T-helper 1 cell treated with Interleukin-12 subunit alpha and Interleukin-12 subunit beta and Interleukin-4 antibody, amounts not matched to agents 30 μg/mL and 1 μg/mL, for 36 hours (primary cell): ENCODE data around the gene RBL2.

Experiments used
- H3K27ac Mint-ChIP-seq: one replicate; pipeline ENCODE4 v1.8.0; 2021; ENCODE audit warnings: mild to moderate bottlenecking, mixed read lengths
- H3K27me3 Mint-ChIP-seq: one replicate; pipeline ENCODE4 v1.8.0; 2021; ENCODE audit warnings: low read depth, mixed read lengths
- H3K36me3 Mint-ChIP-seq: one replicate; pipeline ENCODE4 v1.8.0; 2021; ENCODE audit warnings: low read depth, mixed read lengths
- H3K4me1 Mint-ChIP-seq: one replicate; pipeline ENCODE4 v1.8.0; 2021; ENCODE audit warnings: low read depth, mixed read lengths
- H3K4me3 Mint-ChIP-seq: one replicate; pipeline ENCODE4 v1.8.0; 2021; ENCODE audit warnings: mild to moderate bottlenecking, moderate library complexity, mixed read lengths
- H3K9me3 Mint-ChIP-seq: one replicate; pipeline ENCODE4 v1.8.0; 2021; ENCODE audit warnings: mixed read lengths

Gene RBL2

GRCh38 chr16:53433509-53433908 lies 762 bp upstream of the RBL2 start:
- Mint-ChIP-seq H3K27me3 (peaks cover 7% of the 10 kb centered on the region), H3K36me3 (peaks cover 21% of the 10 kb centered on the region), H3K4me3 (peak overlapping the region; percentile 74), H3K27ac (peak overlapping the region; percentile 78), H3K9me3 (peaks cover 7% of the 10 kb centered on the region), H3K4me1 (peaks cover 32% of the 10 kb centered on the region)

- Mint-ChIP-seq H3K27ac (peak overlapping the region; percentile 78), H3K4me3 (peak overlapping the region; percentile 74), H3K4me1 (peaks cover 32% of the 10 kb centered on the region), H3K36me3 (peaks cover 21% of the 10 kb centered on the region), H3K9me3 (peaks cover 7% of the 10 kb centered on the region), H3K27me3 (peaks cover 7% of the 10 kb centered on the region)
These were observed 318 bp upstream of the RBL2 start for GRCh38 chr16:53433930-53434376.

GRCh38 chr16:53435066-53435688 lies 906 bp downstream of the RBL2 start:
- peaks cover 34% of the 10 kb centered on the region for H3K4me1 Mint-ChIP-seq
- no peaks in the 10 kb centered on the region for H3K27me3 Mint-ChIP-seq
- H3K27ac Mint-ChIP-seq = peak overlapping the region; percentile 96
- no peaks in the 10 kb centered on the region for H3K9me3 Mint-ChIP-seq
- H3K4me3 Mint-ChIP-seq = peak overlapping the region; percentile 93
- peaks cover 22% of the 10 kb centered on the region for H3K36me3 Mint-ChIP-seq

- Mint-ChIP-seq H3K27me3 (no peaks in the 10 kb centered on the region), H3K36me3 (peaks cover 50% of the 10 kb centered on the region), H3K9me3 (no peaks in the 10 kb centered on the region), H3K27ac (no peak overlapping the region), H3K4me1 (peaks cover 32% of the 10 kb centered on the region), H3K4me3 (no peak overlapping the region)
These were observed 5.9 kb downstream of the RBL2 start for GRCh38 chr16:53440125-53440524.

- H3K27ac Mint-ChIP-seq = peak overlapping the region; percentile 60
- H3K9me3 Mint-ChIP-seq = no peaks in the 10 kb centered on the region
- no peaks in the 10 kb centered on the region for H3K27me3 Mint-ChIP-seq
- H3K36me3 Mint-ChIP-seq = peaks cover 60% of the 10 kb centered on the region
- no peak overlapping the region for H3K4me3 Mint-ChIP-seq
- peaks cover 28% of the 10 kb centered on the region for H3K4me1 Mint-ChIP-seq
These were observed 11.3 kb downstream of the RBL2 start for GRCh38 chr16:53445534-53445933.

GRCh38 chr16:53446090-53446489 lies 11.8 kb downstream of the RBL2 start:
- Mint-ChIP-seq H3K9me3 (no peaks in the 10 kb centered on the region), H3K27ac (peak overlapping the region; percentile 60), H3K4me3 (no peak overlapping the region), H3K36me3 (peaks cover 57% of the 10 kb centered on the region), H3K4me1 (peaks cover 29% of the 10 kb centered on the region), H3K27me3 (no peaks in the 10 kb centered on the region)

GRCh38 chr16:53449816-53450517 lies 15.7 kb downstream of the RBL2 start:
- Mint-ChIP-seq H3K9me3 (no peaks in the 10 kb centered on the region), H3K4me1 (peaks cover 47% of the 10 kb centered on the region), H3K4me3 (peak overlapping the region; percentile 50), H3K27ac (peak overlapping the region; percentile 67), H3K36me3 (peaks cover 57% of the 10 kb centered on the region), H3K27me3 (no peaks in the 10 kb centered on the region)

GRCh38 chr16:53453928-53454327 lies 19.7 kb downstream of the RBL2 start:
- Mint-ChIP-seq H3K27ac (peak overlapping the region; percentile 44), H3K4me1 (peaks cover 68% of the 10 kb centered on the region), H3K9me3 (peaks cover 4% of the 10 kb centered on the region), H3K4me3 (peak overlapping the region; percentile 12), H3K36me3 (peaks cover 62% of the 10 kb centered on the region), H3K27me3 (no peaks in the 10 kb centered on the region)

- H3K4me3 Mint-ChIP-seq = peak overlapping the region; percentile 83
- peaks cover 4% of the 10 kb centered on the region for H3K9me3 Mint-ChIP-seq
- H3K27ac Mint-ChIP-seq = peak overlapping the region; percentile 91
- no peaks in the 10 kb centered on the region for H3K27me3 Mint-ChIP-seq
- peaks cover 70% of the 10 kb centered on the region for H3K36me3 Mint-ChIP-seq
- peaks cover 73% of the 10 kb centered on the region for H3K4me1 Mint-ChIP-seq
These were observed 22.4 kb downstream of the RBL2 start for GRCh38 chr16:53456625-53457024.

GRCh38 chr16:53457670-53458069 lies 23.4 kb downstream of the RBL2 start:
- H3K9me3 Mint-ChIP-seq = peaks cover 4% of the 10 kb centered on the region
- peaks cover 73% of the 10 kb centered on the region for H3K36me3 Mint-ChIP-seq
- peak overlapping the region; percentile 83 for H3K4me3 Mint-ChIP-seq
- peaks cover 73% of the 10 kb centered on the region for H3K4me1 Mint-ChIP-seq
- H3K27ac Mint-ChIP-seq = peak overlapping the region; percentile 91
- H3K27me3 Mint-ChIP-seq = no peaks in the 10 kb centered on the region

GRCh38 chr16:53458635-53459034 lies 24.4 kb downstream of the RBL2 start:
- peaks cover 74% of the 10 kb centered on the region for H3K36me3 Mint-ChIP-seq
- H3K9me3 Mint-ChIP-seq = peaks cover 4% of the 10 kb centered on the region
- H3K27ac Mint-ChIP-seq = peak overlapping the region; percentile 84
- peaks cover 70% of the 10 kb centered on the region for H3K4me1 Mint-ChIP-seq
- H3K4me3 Mint-ChIP-seq = peak overlapping the region; percentile 83
- H3K27me3 Mint-ChIP-seq = no peaks in the 10 kb centered on the region

- H3K36me3 Mint-ChIP-seq = peaks cover 41% of the 10 kb centered on the region
- no peaks in the 10 kb centered on the region for H3K27me3 Mint-ChIP-seq
- no peak overlapping the region for H3K4me3 Mint-ChIP-seq
- peaks cover 18% of the 10 kb centered on the region for H3K4me1 Mint-ChIP-seq
- H3K9me3 Mint-ChIP-seq = no peaks in the 10 kb centered on the region
- peak overlapping the region; percentile 79 for H3K27ac Mint-ChIP-seq
These were observed 31.5 kb downstream of the RBL2 start for GRCh38 chr16:53465606-53466280.

GRCh38 chr16:53476867-53477266 lies 42.6 kb downstream of the RBL2 start:
- Mint-ChIP-seq H3K36me3 (peaks cover 85% of the 10 kb centered on the region), H3K27me3 (no peaks in the 10 kb centered on the region), H3K9me3 (peaks cover 9% of the 10 kb centered on the region), H3K4me1 (peaks cover 27% of the 10 kb centered on the region), H3K4me3 (peak overlapping the region; percentile 63), H3K27ac (peak overlapping the region; percentile 72)

GRCh38 chr16:53478965-53479364 lies 44.7 kb downstream of the RBL2 start:
- Mint-ChIP-seq H3K27me3 (no peaks in the 10 kb centered on the region), H3K4me3 (no peak overlapping the region), H3K4me1 (peaks cover 38% of the 10 kb centered on the region), H3K36me3 (peaks cover 85% of the 10 kb centered on the region), H3K9me3 (peaks cover 19% of the 10 kb centered on the region), H3K27ac (no peak overlapping the region)

- peaks cover 32% of the 10 kb centered on the region for H3K4me1 Mint-ChIP-seq
- H3K36me3 Mint-ChIP-seq = peaks cover 90% of the 10 kb centered on the region
- no peak overlapping the region for H3K4me3 Mint-ChIP-seq
- no peak overlapping the region for H3K27ac Mint-ChIP-seq
- no peaks in the 10 kb centered on the region for H3K27me3 Mint-ChIP-seq
- H3K9me3 Mint-ChIP-seq = peaks cover 31% of the 10 kb centered on the region
These were observed 46.1 kb downstream of the RBL2 start for GRCh38 chr16:53480394-53480793.
